ENCODE measurements around the gene CLPTM1L.
A peak's percentile ranks its signal among the peaks of the same experiment; 100 is the strongest.

Gene CLPTM1L

DNA sequence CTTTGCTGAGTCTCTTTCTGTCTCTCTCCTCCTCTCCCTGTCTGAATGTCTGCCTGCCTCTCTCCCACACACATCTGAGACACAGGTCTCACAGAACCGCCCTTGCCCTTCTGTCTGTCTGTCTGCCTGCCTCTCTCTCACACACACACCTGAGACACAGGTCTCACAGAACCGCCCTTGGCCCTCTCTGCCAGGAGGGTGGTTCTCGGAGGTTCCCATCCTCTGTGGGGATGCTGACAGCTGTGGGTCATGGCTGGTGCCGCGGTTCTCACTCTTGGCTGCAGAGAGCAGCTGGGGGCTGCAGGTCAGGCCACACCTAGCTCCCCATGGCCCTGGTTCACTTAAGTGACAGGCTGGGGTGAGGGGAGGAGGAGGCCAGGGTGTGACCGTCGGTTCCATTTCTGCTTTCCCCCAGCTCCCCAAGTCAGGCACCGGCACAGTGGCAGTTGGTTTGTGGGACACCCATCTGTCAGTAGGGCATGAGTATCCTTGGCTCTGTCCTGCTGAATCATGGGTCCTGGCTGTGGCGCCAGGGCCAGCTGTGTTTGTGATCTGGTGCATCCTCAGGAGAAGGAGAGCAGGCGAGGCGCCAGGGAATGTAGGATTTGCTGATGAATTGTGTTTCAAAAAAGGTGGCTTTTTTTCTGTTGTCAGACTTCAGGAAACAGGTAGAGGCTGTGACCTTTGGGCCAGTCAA lies 42.3 kb upstream of the CLPTM1L start:
- H3K27me3 ChIP-seq: peaks cover 88% of the 10 kb centered on the region
- H3K4me3 ChIP-seq (ENCODE audit: low read depth in 1 of 2, low read length in 1 of 2): no peak overlapping the region
- TF ChIP-seq CTCF (IDR thresholded peaks at IDR 0.05): no peak
- H3K4me1 ChIP-seq (ENCODE audit: control insufficient read depth in 1 of 2, insufficient read depth in 1 of 2, low read depth in 1 of 2, low read length in 1 of 2): peaks cover 10 to 11% of the 10 kb centered on the region in 2 experiments
- H3K9me3 ChIP-seq: no peaks in the 10 kb centered on the region
- H3K27ac ChIP-seq: no peak overlapping the region
- no peaks in the 10 kb centered on the region for H3K36me3 ChIP-seq

DNA sequence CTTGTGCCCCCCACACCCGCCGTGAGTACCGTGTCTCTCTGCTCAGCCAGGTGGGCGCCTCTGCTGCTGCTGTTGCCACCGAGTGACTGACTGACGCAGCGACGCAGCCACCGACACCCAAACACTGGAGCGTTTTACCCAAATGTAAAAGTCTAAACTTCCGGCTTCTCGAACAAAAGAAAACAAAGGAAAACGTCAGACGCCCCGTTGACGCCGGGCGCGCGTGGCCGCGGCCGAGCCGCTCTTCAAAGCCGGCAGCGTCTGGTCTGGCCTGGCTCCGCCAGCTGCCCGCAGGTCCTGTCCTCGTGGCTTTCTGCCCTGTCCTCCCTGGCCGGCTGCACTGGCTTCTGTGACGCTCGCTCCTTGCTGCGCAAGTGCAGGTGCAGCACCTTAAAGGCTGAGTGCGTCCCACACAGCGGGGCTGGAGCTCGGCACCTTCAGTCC lies 41.4 kb upstream of the CLPTM1L start:
- peaks cover 10 to 11% of the 10 kb centered on the region in 2 experiments for H3K4me1 ChIP-seq (ENCODE audit: control insufficient read depth in 1 of 2, insufficient read depth in 1 of 2, low read depth in 1 of 2, low read length in 1 of 2)
- no peak for TF ChIP-seq CTCF (IDR thresholded peaks at IDR 0.05)
- no peaks in the 10 kb centered on the region for H3K36me3 ChIP-seq
- peak overlapping the region; percentile 67 to 86 for H3K4me3 ChIP-seq (ENCODE audit: low read depth in 1 of 2, low read length in 1 of 2)
- peak overlapping the region; percentile 58 for H3K27ac ChIP-seq
- no peaks in the 10 kb centered on the region for H3K9me3 ChIP-seq
- H3K27me3 ChIP-seq: peaks cover 82% of the 10 kb centered on the region

DNA sequence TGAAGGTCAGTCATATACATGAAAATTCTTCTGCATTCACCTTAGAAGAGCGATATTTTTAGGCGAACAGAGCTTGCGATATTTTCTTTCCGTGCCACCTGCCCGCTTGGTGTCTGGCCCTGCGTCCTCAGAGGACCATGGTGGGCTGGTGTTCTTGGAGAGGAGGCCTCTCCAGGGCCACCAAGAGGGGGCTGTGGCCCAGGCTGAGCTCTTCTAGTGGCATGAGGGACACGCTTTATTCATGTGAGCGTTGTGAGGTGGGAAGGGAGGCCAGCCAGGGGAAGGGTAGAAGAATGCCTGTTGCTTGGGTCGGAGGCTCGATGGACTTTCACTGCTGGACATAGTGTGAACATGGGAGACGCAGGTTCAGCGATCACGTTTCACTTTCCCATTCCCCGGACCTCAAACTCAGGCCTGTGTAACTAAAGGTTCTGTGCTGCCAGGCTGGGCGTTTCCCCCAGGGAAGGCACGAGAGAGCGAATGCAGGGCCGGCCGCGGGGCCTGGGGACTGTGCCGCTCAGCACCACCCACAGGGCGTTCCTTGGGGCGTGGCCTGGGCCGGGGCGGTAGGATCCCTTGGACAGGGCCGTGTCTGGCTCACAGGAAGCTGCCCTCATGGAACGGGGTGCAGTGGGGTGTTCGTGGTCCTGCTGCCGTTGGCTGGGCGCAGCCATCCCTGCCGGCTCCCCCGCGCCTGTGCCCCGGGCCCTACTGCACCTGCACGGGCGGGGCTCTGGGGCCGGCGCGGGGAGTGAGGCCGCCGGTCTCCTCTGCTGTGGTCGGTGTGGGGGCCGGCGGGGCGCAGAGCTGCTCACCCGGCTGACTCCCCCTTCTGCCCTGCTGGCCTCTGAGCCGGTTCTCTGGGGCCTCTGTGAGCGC lies 40.7 kb upstream of the CLPTM1L start:
- no peak for TF ChIP-seq CTCF (IDR thresholded peaks at IDR 0.05)
- H3K27ac ChIP-seq: peak overlapping the region; percentile 58
- H3K4me1 ChIP-seq (ENCODE audit: control insufficient read depth in 1 of 2, insufficient read depth in 1 of 2, low read depth in 1 of 2, low read length in 1 of 2): peaks cover 10 to 11% of the 10 kb centered on the region in 2 experiments
- peak overlapping the region; percentile 67 to 86 for H3K4me3 ChIP-seq (ENCODE audit: low read depth in 1 of 2, low read length in 1 of 2)
- H3K9me3 ChIP-seq: no peaks in the 10 kb centered on the region
- H3K27me3 ChIP-seq: peaks cover 82% of the 10 kb centered on the region
- no peaks in the 10 kb centered on the region for H3K36me3 ChIP-seq

- no peaks in the 10 kb centered on the region for H3K9me3 ChIP-seq
- peaks cover 82% of the 10 kb centered on the region for H3K27me3 ChIP-seq
- H3K36me3 ChIP-seq: no peaks in the 10 kb centered on the region
- H3K4me1 ChIP-seq (ENCODE audit: control insufficient read depth in 1 of 2, insufficient read depth in 1 of 2, low read depth in 1 of 2, low read length in 1 of 2): peaks cover 10 to 11% of the 10 kb centered on the region in 2 experiments
- H3K27ac ChIP-seq: no peak overlapping the region
- TF ChIP-seq CTCF (IDR thresholded peaks at IDR 0.05): no peak
- H3K4me3 ChIP-seq (ENCODE audit: low read depth in 1 of 2, low read length in 1 of 2): no peak overlapping the region
Observed at GRCh38 chr5:1384521-1384920, 39.6 kb upstream of the CLPTM1L start.

- Histone ChIP-seq H3K36me3 (no peaks in the 10 kb centered on the region), H3K27me3 (peaks cover 82% of the 10 kb centered on the region), H3K9me3 (no peaks in the 10 kb centered on the region), H3K4me3 (ENCODE audit: low read depth in 1 of 2, low read length in 1 of 2) (no peak overlapping the region), H3K4me1 (ENCODE audit: control insufficient read depth in 1 of 2, insufficient read depth in 1 of 2, low read depth in 1 of 2, low read length in 1 of 2) (peaks cover 10 to 11% of the 10 kb centered on the region in 2 experiments), H3K27ac (no peak overlapping the region)
- TF ChIP-seq CTCF (IDR thresholded peaks at IDR 0.05): no peak
Observed at GRCh38 chr5:1383886-1384401, 39.0 kb upstream of the CLPTM1L start.
